HL-60/S4 treated with retinoic acid at 250 ng/mL for 4 days and 3 days (cell line): Measurements from ENCODE around the gene CD300A.
"Not testable (repeated sequence)": the region's sequence is repeated elsewhere in the genome, so short reads cannot be mapped to it uniquely, and the experiment has no call there.

Experiments
- in situ Hi-C: fragments of 300-500 bp; cut with MboI; formaldehyde crosslinking; loops from 2 replicates; pipeline ENCODE4 v1.7.0; 2022; ENCODE audit warnings: low sequenced_read_pairs

CD300A gene

DNA sequence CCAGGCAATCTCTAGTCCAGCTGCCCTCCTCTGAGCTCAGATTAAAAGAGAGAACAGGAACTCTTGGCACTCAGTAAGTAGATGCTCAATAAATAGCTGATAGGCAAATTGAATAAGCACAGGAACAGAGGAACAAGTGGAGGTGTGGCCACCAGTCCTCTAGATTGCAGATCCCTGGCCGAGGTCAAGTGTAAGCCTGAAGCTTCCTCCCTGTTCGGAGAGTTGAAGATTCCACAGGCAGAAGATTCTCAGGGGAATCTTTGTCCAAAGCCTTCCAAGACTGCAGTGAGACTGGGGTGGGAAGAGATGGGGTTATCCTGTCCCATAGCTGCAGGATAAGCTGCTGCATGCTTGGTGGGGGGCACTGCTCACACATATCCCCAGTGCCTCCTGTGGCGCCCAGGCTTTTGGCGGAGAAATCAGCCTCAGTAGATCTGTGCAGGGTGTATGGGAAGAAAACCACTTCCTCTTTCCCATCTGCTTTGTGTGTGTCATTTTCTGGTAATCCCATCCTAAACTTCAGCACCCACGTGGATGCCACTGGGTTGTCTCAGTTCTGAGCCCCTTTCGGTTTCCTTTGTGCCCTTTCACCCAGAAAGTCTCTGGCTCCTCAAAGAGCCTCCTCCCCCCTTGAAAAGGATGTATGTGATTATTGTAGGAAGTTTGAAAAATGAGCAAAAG lies 12.1 kb downstream of the CD300A start:
- in situ Hi-C loops: no loop called here

- in situ Hi-C loops: no loop called here
Measured at GRCh38 chr17:74480290-74480689, 13.9 kb downstream of the CD300A start.

GRCh38 chr17:74481621-74482020 lies 15.2 kb downstream of the CD300A start:
- in situ Hi-C loops: no loop called here

DNA sequence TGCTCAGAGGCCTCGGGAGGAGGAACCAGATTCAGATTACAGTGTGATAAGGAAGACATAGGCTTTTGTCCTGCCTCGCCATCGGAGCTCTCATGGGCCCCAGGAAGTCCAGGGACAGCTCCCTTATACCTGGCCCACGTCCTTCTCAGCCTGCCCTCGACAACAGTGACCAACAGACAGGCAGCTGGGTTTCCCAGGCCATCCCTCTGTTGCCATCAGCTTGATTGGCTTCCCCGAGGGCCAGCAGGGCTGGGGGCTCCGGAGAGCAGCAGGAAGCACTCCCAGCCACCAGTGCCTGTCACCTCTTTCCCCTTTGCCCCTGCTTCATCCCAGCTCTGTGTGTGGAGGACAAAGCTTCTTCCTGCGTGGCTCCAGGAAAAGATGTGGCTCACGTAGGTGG lies 17.6 kb downstream of the CD300A start:
- in situ Hi-C loops: no loop called here

DNA sequence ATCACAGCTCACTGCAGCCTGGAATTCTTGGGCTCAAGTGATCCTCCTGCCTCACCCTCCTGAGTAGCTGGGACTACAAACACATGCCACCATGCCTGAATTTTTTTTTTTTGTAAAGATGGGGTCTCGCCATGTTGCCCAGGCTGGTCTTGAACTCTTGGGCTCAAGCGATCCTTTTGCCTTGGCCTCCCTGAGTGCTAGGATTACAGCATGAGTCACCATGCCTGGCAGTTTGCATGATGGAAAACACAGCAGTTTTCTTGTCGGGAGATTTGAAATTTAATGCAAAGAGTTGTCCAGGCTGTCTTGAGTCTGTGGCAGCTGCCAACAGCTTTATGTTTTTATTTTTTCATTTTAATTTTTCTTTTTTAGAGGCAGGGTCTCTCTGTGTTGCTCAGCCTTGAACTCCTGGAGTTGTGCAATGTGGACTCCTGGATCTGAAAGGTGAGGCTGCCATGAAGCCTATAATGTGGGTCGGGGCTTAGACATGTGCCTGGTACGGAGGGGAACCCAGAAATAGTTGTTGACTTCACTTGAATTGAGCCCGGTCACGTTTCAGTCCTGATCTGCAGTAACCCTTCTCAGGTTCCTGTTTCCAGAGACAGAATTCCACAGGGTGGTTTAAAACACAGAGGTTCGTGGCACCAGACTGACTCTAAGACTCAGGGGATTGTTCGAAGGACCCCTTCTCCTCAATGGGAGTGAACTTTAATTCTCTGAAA lies 18.7 kb downstream of the CD300A start:
- in situ Hi-C loops: no loop called here

- in situ Hi-C loops: no loop called here
Measured at GRCh38 chr17:74485841-74486240, 19.4 kb downstream of the CD300A start.

DNA sequence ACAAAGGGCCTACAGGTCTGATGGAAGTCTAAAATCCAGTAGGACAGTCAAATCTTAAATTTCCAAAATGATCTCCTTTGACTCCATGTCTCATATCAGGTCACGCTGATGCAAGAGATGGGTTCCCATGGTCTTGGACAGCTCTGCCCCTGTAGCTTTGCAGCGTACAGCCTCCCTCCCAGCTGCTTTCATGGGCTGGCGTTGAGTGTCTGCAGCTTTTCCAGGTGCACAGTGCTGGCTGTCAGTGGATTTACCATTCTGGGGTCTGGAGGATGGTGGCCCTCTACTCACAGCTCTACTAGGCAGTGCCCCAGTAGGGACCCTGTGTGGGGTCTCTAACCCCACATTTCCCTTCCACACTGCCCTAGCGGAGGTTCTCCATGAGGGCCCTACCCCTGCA lies 21.8 kb downstream of the CD300A start:
- in situ Hi-C loops: not testable (repeated sequence)

DNA sequence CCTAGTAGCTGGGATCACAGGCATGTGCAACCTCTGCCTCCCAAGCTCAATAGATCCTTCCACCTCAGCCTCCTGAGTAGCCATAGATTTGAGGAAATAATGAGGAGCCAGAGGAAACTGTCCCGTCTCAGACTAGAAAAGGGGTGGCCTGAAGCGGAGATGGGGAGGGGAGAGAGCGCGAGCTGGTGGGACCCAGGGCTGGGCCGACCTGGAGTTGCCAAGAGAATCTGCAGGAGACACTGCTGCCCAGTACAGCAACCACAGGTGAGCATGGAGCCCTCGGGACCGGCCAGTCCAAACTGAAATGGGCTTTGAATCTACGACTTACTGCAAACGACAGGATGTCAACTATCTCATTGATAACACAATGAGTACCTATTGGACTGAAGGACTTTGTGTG lies 24.3 kb downstream of the CD300A start:
- in situ Hi-C loops: no loop called here

GRCh38 chr17:74491626-74492025 lies 25.2 kb downstream of the CD300A start:
- in situ Hi-C loops: no loop called here

DNA sequence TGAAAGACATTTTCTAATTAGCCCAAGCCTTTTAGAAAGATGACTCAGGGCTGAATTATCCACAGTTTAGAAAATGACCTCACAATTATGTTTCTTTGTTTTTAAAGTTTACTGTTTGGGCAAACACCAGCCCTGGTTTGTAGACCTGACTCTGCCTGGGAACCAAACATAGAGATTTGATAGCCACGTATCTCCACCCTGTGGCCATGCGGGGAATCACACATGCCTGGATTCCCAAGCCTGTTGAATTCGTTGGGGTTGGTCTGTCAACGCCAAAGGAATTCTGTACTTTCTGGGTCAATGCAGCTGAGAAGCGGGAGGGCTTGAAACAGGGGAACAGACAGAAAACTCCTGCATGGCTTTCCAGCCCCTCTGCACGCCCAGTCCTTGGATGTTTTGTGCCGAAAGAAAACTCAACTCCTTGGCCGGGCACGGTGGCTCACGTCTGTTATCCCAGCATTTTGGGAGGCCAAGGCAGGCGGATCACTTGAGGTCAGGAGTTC lies 26.9 kb downstream of the CD300A start:
- in situ Hi-C loops: no loop called here

GRCh38 chr17:74497471-74497870 lies 31.0 kb downstream of the CD300A start:
- in situ Hi-C loops: no loop called here

- in situ Hi-C loops: no loop called here
Measured at GRCh38 chr17:74499992-74500391, 33.6 kb downstream of the CD300A start.

GRCh38 chr17:74502861-74503260 lies 36.4 kb downstream of the CD300A start:
- in situ Hi-C loops: no loop called here

DNA sequence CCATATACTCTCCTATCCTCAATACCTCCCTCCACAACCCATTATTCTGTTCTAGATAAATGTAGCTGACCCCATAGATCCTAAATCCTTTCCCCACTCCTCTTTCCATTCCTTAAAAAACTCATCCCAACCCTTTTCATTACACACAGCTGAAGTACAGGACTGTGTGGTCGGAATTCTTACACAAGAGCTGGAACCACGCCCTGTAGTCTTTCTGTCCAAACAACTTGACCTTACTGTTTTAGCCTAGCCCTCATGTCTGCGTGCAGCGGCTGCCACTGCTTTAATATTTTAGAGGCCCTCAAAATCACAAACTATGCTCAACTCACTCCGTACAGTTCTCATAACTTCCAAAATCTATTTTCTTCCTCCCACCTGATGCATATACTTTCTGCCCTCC lies 37.5 kb downstream of the CD300A start:
- in situ Hi-C loops: not testable (repeated sequence)

DNA sequence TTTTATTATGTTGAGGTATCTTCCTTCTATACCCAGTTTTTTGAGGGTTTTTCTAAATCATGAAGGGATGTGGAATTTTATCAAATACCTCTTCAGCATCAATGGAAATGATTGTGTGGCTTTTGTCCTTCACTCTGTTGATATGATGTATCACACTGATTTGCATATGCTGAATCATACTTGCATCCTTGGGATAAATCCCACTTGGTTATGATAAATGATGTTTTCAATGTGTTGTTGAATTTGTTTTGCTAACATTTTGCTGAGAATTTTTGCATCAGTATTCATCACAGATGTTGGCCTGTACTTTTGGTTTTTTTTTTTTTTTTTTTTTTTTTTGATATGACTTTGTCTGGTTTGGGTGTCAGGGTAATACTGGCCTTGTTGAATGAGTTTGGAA lies 41.7 kb downstream of the CD300A start:
- in situ Hi-C loops: no loop called here

GRCh38 chr17:74512036-74512435 lies 45.6 kb downstream of the CD300A start:
- in situ Hi-C loops: no loop called here

- in situ Hi-C loops: no loop called here
Measured at GRCh38 chr17:74512624-74513091, 46.2 kb downstream of the CD300A start.

- in situ Hi-C loops: no loop called here
Measured at GRCh38 chr17:74513987-74514631, 47.7 kb downstream of the CD300A start.

GRCh38 chr17:74514632-74515334 lies 48.3 kb downstream of the CD300A start:
- in situ Hi-C loops: no loop called here

- in situ Hi-C loops: no loop called here
Measured at GRCh38 chr17:74515941-74516340, 49.5 kb downstream of the CD300A start.
